ENCODE data around the gene UFSP1. TPM values are rescaled to one million over a fixed set of nuclear protein-coding genes. Genes with fewer than 3 reads are reported as not detected.
"Not testable (repeated sequence)": the region's sequence is repeated elsewhere in the genome, so short reads cannot be mapped to it uniquely, and the experiment has no call there.

UFSP1 gene
- total and polyA plus RNA-seq, 2 of the 13 experiments (the other 11 are each of a cell fraction or from before 2014, with no cell fraction given): 0.65 to 3.3 TPM

DNA sequence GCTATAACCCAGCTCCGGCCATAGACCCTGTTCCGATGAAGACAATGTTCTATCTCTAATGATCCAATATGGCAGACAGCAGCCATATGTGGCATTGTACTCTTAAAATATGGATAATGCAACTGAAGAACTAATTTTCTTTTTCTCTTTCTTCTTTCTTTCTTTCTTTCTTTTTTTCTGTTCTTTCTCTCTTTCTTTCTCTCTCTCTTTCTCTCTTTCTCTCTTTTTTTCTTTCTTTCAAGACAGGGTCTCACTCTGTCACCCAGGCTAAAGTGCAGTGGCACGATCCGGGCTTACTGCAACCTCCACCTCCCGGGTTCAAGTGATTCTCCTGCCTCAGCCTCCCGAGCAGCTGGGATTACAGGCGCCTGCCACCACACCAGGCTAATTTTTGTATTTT, 46.7 kb upstream of the UFSP1 start:
- ATAC-seq; H4K20me1 ChIP-seq (ENCODE audit: insufficient read depth, low read length); H3K27ac ChIP-seq (ENCODE audit: extremely low read length, insufficient read depth, low read length); H3K79me2 ChIP-seq (ENCODE audit: insufficient read depth, low read length); POLR2A ChIA-PET; H3K4me1 ChIP-seq (ENCODE audit: insufficient read depth, low read length); DNase-seq (ENCODE audit: low spot score); H3K9me3 ChIP-seq (ENCODE audit: low read length); CTCF ChIA-PET (ENCODE audit: low intra/inter-chr PET ratio, low total read pairs); H3K27me3 ChIP-seq (ENCODE audit: control insufficient read depth in 1 of 2, insufficient read depth in 2 of 2, low read length in 2 of 2); H3K4me3 ChIP-seq (replicated peaks in 1 of 3; ENCODE audit: insufficient read depth in 1 of 3, low read depth in 2 of 3, low read length in 3 of 3); BruUV-seq (replicated peaks); H3K4me2 ChIP-seq (ENCODE audit: low read depth, low read length); H2AFZ ChIP-seq (ENCODE audit: low read length); intact Hi-C loops (cut with micrococcal nuclease; ENCODE audit: unreplicated experiment); H3K9ac ChIP-seq (ENCODE audit: insufficient read depth, low read depth, low read length); in situ Hi-C loops (cut with HindIII; ENCODE audit: extremely low pct_ligation_motif_present, low pct_unique_long_range_greater_than_20kb); H3K36me3 ChIP-seq (replicated peaks in 1 of 2; ENCODE audit: control insufficient read depth in 1 of 2, insufficient read depth in 2 of 2, low read length in 2 of 2); FAIRE-seq: not testable (repeated sequence)
- WGBS (ENCODE audit: low lambda C conversion rate): 52% methylated on average over 7 of the region's 7 CpGs

DNA sequence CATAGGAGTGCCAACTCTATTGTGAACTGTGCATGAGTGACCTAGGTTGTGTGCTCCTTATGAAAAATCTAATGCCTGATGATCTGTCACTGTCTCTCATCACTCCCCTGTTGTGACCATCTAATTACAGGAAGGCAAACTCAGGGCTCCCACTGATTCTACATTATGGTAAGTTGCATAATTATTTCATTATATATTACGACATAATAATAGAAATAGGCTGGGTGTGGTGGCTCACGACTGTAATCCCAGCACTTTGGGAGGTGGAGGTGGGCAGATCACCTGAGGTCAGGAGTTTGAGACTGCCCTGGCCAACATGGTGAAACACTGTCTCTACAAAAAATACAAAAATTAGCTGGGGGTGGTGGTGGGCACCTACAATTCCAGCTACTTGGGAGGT, 45.9 kb upstream of the UFSP1 start:
- H3K79me2 ChIP-seq (ENCODE audit: insufficient read depth, low read length); H2AFZ ChIP-seq (ENCODE audit: low read length); ATAC-seq; intact Hi-C loops (cut with micrococcal nuclease; ENCODE audit: unreplicated experiment); H3K9ac ChIP-seq (ENCODE audit: insufficient read depth, low read depth, low read length); H3K4me2 ChIP-seq (ENCODE audit: low read depth, low read length); H4K20me1 ChIP-seq (ENCODE audit: insufficient read depth, low read length); BruUV-seq (replicated peaks); H3K36me3 ChIP-seq (replicated peaks in 1 of 2; ENCODE audit: control insufficient read depth in 1 of 2, insufficient read depth in 2 of 2, low read length in 2 of 2); H3K9me3 ChIP-seq (ENCODE audit: low read length); H3K27ac ChIP-seq (ENCODE audit: extremely low read length, insufficient read depth, low read length); H3K27me3 ChIP-seq (ENCODE audit: control insufficient read depth in 1 of 2, insufficient read depth in 2 of 2, low read length in 2 of 2); in situ Hi-C loops (cut with HindIII; ENCODE audit: extremely low pct_ligation_motif_present, low pct_unique_long_range_greater_than_20kb); CTCF ChIA-PET (ENCODE audit: low intra/inter-chr PET ratio, low total read pairs); DNase-seq (ENCODE audit: low spot score); FAIRE-seq; H3K4me3 ChIP-seq (replicated peaks in 1 of 3; ENCODE audit: insufficient read depth in 1 of 3, low read depth in 2 of 3, low read length in 3 of 3); H3K4me1 ChIP-seq (ENCODE audit: insufficient read depth, low read length); POLR2A ChIA-PET: not testable (repeated sequence)
- 16% methylated on average over 2 of the region's 2 CpGs for WGBS (ENCODE audit: low lambda C conversion rate)

DNA sequence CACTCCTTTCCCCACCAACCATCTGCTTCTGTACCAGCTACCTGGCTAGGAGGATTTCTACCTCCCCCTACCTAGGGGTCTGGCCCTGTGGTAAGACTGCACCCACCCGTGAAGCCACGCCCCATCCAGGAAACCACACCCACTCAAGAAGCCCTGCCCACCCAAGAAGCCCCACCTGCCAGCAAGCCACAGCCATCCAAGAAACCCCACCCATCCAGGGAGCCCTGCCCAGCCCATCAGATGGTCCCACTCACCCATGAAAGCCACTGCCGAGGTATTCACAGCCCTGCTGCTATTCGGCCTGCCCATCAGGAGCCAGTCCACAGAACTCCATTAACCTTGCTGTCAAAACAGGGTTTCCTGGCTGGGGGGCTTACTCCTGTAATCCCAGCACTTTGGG, 44.2 kb upstream of the UFSP1 start:
- Histone ChIP-seq H3K79me2 (ENCODE audit: insufficient read depth, low read length) (no peaks in the 10 kb centered on the region), H3K4me1 (ENCODE audit: insufficient read depth, low read length) (no peaks in the 10 kb centered on the region), H3K4me2 (ENCODE audit: low read depth, low read length) (no peak overlapping the region), H2AFZ (ENCODE audit: low read length) (no peak overlapping the region), H3K36me3 (replicated peaks in 1 of 2; ENCODE audit: control insufficient read depth in 1 of 2, insufficient read depth in 2 of 2, low read length in 2 of 2) (no peaks in the 10 kb centered on the region), H3K27ac (ENCODE audit: extremely low read length, insufficient read depth, low read length) (no peak overlapping the region), H3K9ac (ENCODE audit: insufficient read depth, low read depth, low read length) (no peak overlapping the region), H3K9me3 (ENCODE audit: low read length) (peaks cover 4% of the 10 kb centered on the region; the same call in 1 of the 2 replicates), H4K20me1 (ENCODE audit: insufficient read depth, low read length) (no peaks in the 10 kb centered on the region), H3K27me3 (ENCODE audit: control insufficient read depth in 1 of 2, insufficient read depth in 2 of 2, low read length in 2 of 2) (0 out of 5 replicates have a peak, but pooled peaks cover 0 to 5% of the 10 kb centered on the region in 2 experiments), H3K4me3 (replicated peaks in 1 of 3; ENCODE audit: insufficient read depth in 1 of 3, low read depth in 2 of 3, low read length in 3 of 3) (no peak overlapping the region)
- TF ChIP-seq ZNF230 (CRISPR knock-in tag; IDR thresholded peaks at IDR 0.05): no peak
- no TSS peak for BruUV-seq (replicated peaks)
- no peak for ATAC-seq
- intact Hi-C loops (cut with micrococcal nuclease; ENCODE audit: unreplicated experiment): no loop called here
- ChIA-PET CTCF (ENCODE audit: low intra/inter-chr PET ratio, low total read pairs) (no interaction called here), POLR2A (no interaction called here)
- FAIRE-seq: no peak
- in situ Hi-C loops (cut with HindIII; ENCODE audit: extremely low pct_ligation_motif_present, low pct_unique_long_range_greater_than_20kb): no loop called here
- WGBS (ENCODE audit: low lambda C conversion rate): 0% methylated on average over 3 of the region's 4 CpGs
- no peak for DNase-seq (ENCODE audit: low spot score)

All from HepG2 (cell line).